DND-41 (cell line): ENCODE data around the gene C7orf25.

Source experiments
- CTCF ChIP-seq: IDR thresholded peaks from 2 replicates; pipeline ENCODE4 v1.5.1; 2012; ENCODE audit warnings: borderline replicate concordance, low read length, moderate library complexity, mild to moderate bottlenecking; ENCODE audit not compliant: poor library complexity, severe bottlenecking; ENCODE audit errors: extremely low read depth
- EZH2 ChIP-seq: IDR thresholded peaks from 3 replicates; pipeline ENCODE4 v1.6.1; 2012; ENCODE audit warnings: borderline replicate concordance, low read depth, mild to moderate bottlenecking, moderate library complexity, low read length, inconsistent platforms; ENCODE audit not compliant: severe bottlenecking

DNA sequence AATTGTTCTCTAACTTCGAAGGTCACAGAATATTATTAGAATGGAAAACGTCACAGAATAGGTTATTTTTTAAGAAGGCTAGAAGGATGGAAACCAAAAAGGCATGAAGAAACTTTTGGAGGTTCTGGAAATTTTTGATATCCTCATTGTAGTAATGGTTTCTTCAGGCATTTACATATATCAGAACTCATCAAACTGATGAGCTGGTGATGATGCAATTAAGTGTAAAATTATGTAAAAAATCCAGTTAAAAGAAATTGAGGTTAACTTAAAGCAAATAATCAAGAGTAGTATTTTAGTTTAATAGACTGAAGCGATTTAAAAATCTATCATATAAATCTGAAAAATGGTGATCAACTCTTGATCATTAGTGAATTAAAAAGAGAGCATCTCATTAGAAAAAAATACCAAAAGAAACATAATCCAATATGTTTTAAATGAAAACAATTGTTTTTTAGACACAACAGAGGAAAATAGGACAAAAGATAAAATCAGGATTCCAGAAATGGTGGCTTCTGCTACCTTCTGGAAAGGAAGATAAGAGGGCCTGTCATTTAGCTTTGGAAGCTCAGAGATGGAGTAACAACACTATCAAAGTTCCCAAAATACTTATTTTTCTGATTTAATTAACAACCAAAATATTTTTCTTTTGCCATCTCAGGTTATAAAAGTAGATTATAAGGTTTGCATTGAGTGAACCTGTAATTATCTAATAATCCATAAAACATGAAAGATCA lies 10.3 kb upstream of the C7orf25 start:
- TF ChIP-seq EZH2 (no peak), CTCF (no peak)
